Neutrophil (primary cell): ENCODE results near the gene GALNTL6.

Source experiments
- H3K27ac ChIP-seq: fragments of 200-600 bp; sonication (generic); 2 replicates; pipeline ENCODE4 v1.5.1; 2016; ENCODE audit warnings: mild to moderate bottlenecking, moderate library complexity
- H3K27me3 ChIP-seq: fragments of 200-600 bp; sonication (generic); 2 replicates; pipeline ENCODE4 v1.6.0; 2016; ENCODE audit warnings: mild to moderate bottlenecking
- H3K36me3 ChIP-seq: fragments of 200-600 bp; sonication (generic); 2 replicates; pipeline ENCODE4 v1.5.1; 2017
- H3K4me1 ChIP-seq, 2 experiments: fragments of 200-600 bp in 1 of 2; sonication (generic) in 1 of 2; 1 replicate in 1 of 2; 2 replicates in 1 of 2; pipeline versions ENCODE4 v1.5.1 to v1.6.1; 2013 to 2016; ENCODE audit warnings: low read depth in 1 of 2, low read length in 1 of 2, mild to moderate bottlenecking in 1 of 2, moderate library complexity in 1 of 2; ENCODE audit not compliant: control insufficient read depth in 1 of 2, insufficient read depth in 1 of 2
- H3K4me3 ChIP-seq, 2 experiments: fragments of 200-600 bp in 1 of 2; sonication (generic) in 1 of 2; 1 replicate in 1 of 2; 2 replicates in 1 of 2; pipeline ENCODE4 v1.5.1; 2013 to 2016; ENCODE audit warnings: low read depth in 1 of 2, low read length in 1 of 2, mild to moderate bottlenecking in 1 of 2, moderate library complexity in 1 of 2
- H3K9me3 ChIP-seq: fragments of 200-600 bp; sonication (generic); 2 replicates; pipeline ENCODE4 v1.5.1; 2016
- TF ChIP-seq, protein P1 (sequence below): fragments of 200-600 bp; sonication (generic); IDR thresholded peaks from 2 replicates; pipeline ENCODE4 v1.5.1; 2016; ENCODE audit warnings: antibody characterized with exemption

Gene GALNTL6

DNA sequence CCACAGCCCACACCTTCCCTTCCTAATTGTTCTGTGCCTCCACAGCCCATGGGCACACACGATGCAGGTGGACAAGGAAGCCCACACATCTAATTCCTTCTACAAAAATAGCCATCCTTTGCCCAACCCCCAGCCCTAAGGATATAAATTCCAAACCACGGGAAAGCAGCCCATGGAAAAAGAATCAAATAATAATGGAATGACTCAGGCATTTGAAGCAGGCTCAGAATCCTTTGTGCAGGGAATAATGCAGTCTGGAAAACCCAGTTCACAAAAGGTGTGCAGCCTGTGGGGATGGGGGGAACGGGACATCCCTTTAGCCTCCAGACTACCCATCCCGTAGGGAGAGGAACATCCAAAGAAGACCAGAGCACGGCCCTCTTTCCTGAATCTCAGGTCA is 1013.1 kb downstream of the GALNTL6 start:
- H3K9me3 ChIP-seq: no peaks in the 10 kb centered on the region

DNA sequence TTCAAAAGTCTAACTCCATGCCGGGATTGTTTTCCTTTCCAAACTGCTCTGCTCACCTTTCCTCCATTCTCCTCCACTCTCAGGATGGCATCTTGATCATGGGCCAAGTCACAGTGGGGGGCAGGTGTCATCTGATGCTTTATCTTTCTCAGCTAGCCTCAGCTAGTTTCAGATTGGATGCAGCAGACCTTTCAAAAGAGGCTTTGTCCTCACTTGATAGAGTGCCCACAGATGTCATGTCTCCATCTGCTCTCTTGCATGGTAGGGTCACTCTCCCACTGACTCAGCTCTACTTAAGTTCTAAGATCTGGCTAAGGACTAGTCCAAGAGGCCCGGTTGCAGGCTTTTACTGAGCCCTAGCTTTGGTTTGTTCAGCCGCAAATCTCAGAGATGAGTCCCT is 1013.7 kb downstream of the GALNTL6 start:
- no peak overlapping the region for H3K4me3 ChIP-seq
- TF ChIP-seq, protein P1, sequence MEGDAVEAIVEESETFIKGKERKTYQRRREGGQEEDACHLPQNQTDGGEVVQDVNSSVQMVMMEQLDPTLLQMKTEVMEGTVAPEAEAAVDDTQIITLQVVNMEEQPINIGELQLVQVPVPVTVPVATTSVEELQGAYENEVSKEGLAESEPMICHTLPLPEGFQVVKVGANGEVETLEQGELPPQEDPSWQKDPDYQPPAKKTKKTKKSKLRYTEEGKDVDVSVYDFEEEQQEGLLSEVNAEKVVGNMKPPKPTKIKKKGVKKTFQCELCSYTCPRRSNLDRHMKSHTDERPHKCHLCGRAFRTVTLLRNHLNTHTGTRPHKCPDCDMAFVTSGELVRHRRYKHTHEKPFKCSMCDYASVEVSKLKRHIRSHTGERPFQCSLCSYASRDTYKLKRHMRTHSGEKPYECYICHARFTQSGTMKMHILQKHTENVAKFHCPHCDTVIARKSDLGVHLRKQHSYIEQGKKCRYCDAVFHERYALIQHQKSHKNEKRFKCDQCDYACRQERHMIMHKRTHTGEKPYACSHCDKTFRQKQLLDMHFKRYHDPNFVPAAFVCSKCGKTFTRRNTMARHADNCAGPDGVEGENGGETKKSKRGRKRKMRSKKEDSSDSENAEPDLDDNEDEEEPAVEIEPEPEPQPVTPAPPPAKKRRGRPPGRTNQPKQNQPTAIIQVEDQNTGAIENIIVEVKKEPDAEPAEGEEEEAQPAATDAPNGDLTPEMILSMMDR: no peak
- H3K4me1 ChIP-seq: no peaks in the 10 kb centered on the region
- H3K27me3 ChIP-seq: no peaks in the 10 kb centered on the region
- no peak overlapping the region for H3K27ac ChIP-seq
- no peaks in the 10 kb centered on the region for H3K36me3 ChIP-seq
- no peaks in the 10 kb centered on the region for H3K9me3 ChIP-seq

More for the DNA sequence above, 1013.1 kb downstream of the GALNTL6 start:
- Histone ChIP-seq H3K4me3 (no peak overlapping the region), H3K36me3 (no peaks in the 10 kb centered on the region), H3K27ac (no peak overlapping the region), H3K27me3 (no peaks in the 10 kb centered on the region), H3K4me1 (no peaks in the 10 kb centered on the region)
- TF ChIP-seq, protein P1: no peak

DNA sequence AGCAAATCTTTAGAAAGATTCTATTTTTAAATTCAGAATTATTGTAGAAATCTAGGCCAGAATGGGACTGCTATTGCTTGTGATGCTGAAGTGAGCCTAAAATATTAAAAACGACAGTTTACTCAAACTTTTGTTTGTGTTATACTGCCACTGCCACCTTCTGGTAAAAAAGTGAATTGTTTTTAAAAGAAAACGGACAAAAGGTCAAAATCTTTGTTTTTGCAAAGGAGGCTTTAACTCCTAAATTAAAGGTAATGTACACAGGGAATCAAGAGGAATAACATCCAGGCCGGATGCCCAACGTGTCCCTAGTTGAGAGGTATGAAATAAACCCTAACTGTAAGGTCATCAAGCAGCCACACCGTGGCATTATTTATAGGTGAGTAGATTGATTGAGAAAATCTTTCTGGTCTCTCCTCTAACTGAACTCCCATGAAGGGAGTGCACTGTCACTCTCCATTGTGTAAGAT is 1017.1 kb downstream of the GALNTL6 start:
- TF ChIP-seq, protein P1: peak; percentile 62
- H3K9me3 ChIP-seq: no peaks in the 10 kb centered on the region
- no peak overlapping the region for H3K4me3 ChIP-seq
- H3K27me3 ChIP-seq: no peaks in the 10 kb centered on the region
- no peak overlapping the region for H3K27ac ChIP-seq
- H3K4me1 ChIP-seq: no peaks in the 10 kb centered on the region
- H3K36me3 ChIP-seq: no peaks in the 10 kb centered on the region

DNA sequence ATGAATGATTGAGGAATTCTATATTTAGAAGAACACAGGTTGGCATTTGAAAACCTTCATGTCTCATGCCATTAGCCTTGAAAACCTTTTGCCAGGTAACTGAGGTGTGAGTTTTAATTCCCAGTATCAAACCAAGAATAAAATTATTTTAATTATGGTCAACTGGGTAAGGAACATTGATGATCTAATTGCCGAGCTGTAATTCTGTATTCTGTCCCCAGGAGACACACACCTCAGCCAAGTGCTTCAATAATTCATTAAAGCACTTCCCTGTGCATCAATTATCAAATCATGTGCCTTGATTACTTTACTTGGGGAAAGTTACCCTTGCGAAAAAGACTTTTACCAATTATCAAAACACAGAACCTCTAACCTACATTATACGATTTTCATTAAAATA is 1023.5 kb downstream of the GALNTL6 start:
- TF ChIP-seq, protein P1: no peak

DNA sequence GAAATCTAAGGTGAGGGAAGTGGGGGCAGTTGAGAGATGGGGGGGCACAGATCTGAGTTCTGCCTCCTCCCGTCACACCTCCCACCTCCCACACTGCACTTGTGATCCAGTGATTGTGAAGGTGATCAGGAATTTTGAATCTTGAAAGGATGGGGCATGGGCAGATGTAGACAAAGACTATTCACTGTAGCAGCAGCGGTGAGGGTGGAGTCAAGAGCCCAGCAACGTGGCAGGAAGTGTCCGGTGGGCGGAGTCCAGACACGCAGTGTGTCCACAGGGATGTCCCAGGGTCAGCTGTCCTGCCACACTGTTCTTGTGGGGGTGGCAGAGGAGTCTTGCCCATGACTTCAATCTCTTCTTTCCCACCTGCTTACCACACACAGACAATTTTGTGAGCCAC is 1024.9 kb downstream of the GALNTL6 start:
- no peak overlapping the region for H3K4me3 ChIP-seq
- H3K36me3 ChIP-seq: no peaks in the 10 kb centered on the region
- H3K4me1 ChIP-seq: no peaks in the 10 kb centered on the region
- no peaks in the 10 kb centered on the region for H3K9me3 ChIP-seq
- H3K27me3 ChIP-seq: no peaks in the 10 kb centered on the region
- H3K27ac ChIP-seq: no peak overlapping the region
- TF ChIP-seq, protein P1: no peak

More for the DNA sequence above, 1023.5 kb downstream of the GALNTL6 start:
- H3K27ac ChIP-seq: no peak overlapping the region
- H3K9me3 ChIP-seq: no peaks in the 10 kb centered on the region
- no peak overlapping the region for H3K4me3 ChIP-seq
- no peaks in the 10 kb centered on the region for H3K36me3 ChIP-seq
- no peaks in the 10 kb centered on the region for H3K27me3 ChIP-seq
- no peaks in the 10 kb centered on the region for H3K4me1 ChIP-seq

DNA sequence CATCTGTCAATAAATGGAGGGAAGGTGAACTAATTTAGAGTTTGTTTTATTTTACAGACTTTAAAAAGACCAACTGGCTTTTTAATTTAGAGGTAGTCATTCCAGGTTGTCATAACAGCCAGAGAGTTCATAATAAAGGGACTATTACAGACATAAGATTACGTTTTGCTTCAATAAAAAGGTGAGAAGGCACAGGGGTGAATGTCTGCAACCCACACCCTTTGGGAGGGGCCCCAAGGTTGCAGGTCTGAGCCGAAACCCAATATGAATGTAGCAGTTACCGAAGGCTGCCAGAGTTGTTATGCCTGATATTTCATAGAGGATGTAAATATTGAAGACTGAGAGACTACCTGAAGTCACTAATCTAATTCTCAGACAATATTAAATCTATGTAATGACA is 1025.7 kb downstream of the GALNTL6 start:
- Histone ChIP-seq H3K4me3 (no peak overlapping the region), H3K9me3 (no peaks in the 10 kb centered on the region), H3K36me3 (no peaks in the 10 kb centered on the region), H3K27me3 (no peaks in the 10 kb centered on the region), H3K27ac (no peak overlapping the region), H3K4me1 (no peaks in the 10 kb centered on the region)
- TF ChIP-seq, protein P1: no peak
